Activated CD4-positive, alpha-beta T cell treated with anti-CD3 and anti-CD28 coated beads, Interleukin-2, Interleukin-4, amounts not matched to agents 100 ng/mL and 50 ng/mL, durations not matched to agents 16 hours and 8 hours (primary cell): Measurements from ENCODE around the gene COX6B2.
"Not testable (repeated sequence)": the region's sequence is repeated elsewhere in the genome, so short reads cannot be mapped to it uniquely, and the experiment has no call there.

Source experiments
- DNase-seq: peaks from one replicate; pipeline ENCODE4 v3.0.0-alpha.2; 2020; ENCODE audit warnings: low spot score

The COX6B2 gene, protein sequence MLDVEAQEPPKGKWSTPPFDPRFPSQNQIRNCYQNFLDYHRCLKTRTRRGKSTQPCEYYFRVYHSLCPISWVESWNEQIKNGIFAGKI

DNA sequence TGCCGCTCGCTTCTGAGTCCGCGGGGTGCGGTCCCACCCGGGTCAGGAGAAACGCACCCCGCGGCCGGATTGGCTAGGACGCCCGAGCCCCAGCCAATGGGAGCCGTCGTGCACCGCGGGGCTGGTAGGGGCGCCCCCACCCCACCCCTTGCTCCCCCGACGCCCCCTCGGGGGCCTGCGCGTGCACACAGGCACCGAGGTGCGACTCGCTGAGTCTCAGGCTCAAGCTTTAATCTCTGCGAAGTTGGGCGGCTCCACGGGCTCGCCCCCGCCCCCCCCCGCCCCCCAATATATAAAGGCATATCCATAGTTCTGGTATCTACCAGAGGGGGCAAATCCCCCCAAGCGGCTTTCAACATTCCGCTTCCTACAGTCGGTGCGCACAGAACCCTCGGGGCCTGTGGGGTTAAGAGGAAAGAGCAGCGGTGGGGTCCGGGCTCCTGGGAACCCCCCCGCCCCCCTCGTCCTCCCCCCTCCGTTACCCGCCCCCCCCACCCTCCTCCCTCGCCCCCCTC, at the start of gene COX6B2:
COX6B2 (minus strand) TSS at position 22 of the 515 bp plus-strand sequence. CDS start 198 bp downstream, outside the sequence.
- DNase-seq, result no peak

DNA sequence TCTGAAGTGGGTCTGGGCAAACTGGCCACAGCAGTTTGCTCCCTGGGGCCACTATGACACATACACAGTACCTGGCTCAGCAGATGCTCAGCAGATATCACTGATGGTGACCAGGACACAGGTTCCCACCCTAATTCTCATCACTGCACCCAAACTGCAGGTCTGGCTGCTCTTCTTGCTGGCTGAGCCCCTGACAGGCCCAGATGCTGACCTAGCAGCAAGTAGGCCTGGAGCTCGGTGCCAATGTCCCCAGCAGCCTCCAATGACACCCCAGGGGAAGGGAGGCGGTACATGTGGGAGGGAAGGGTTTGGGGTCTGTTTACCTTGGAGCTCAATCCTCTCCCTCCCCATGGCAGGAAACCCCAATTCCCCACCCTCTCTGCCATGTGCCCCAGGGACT, 48.0 kb upstream of the COX6B2 start:
- no peak for DNase-seq

DNA sequence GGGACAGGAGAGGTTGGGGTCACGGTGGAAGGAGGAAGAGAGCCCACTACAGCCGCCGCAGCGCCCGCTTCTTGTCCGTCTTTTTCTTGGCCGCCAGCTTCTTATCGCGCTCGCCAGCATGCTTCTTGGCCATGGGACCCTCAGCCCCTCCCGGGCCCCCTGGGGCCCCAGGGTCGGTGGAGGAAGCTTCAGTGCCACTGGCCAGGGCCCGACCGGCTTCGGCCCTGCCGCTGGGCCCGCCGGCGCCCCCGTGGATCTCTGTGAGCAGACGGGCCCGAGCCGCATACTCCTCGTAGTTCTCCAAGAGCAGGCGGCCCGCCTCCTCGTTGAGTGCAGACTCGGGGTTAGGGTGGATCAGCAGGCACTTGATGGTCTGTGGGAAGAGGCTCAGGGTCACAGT, 46.9 kb upstream of the COX6B2 start:
- DNase-seq, result not testable (repeated sequence)

DNA sequence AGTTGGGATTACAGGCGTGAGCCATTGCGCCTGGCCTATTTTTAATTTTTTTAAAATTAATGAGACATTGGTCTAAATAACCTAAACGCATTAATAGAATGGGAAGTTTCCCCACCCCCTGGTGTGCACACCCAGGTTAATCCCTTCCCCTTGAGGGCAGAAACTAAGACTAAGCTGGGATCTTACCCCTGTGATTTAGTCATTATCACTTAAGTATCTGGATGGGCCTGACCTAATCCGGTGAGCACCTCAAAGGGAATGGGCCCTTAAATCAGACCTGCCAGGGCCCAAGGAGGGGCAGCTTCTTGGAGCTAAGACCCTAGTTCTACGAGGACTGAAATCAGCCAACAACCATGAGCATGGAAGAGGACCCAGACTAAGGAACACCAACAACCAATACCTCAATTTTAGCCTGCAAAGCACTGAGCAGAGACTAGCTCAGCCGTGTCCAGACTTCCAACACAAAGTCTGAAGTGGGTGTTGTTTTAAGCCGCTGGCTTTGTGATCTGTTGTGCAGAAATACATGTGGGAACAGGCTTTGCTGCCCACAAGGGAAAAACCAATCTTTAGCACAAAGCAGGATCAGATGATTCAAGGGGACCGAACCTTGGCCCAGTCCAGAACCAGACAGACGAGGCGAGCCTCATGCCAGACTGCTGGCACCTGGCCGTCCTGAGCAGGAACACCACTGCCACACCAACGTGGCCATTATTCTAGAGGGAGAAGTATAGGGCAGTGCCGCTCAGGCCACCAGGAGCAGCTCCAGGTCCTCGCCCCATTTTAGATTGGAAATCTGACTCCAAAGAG, 46.0 kb upstream of the COX6B2 start:
- no peak for DNase-seq

DNA sequence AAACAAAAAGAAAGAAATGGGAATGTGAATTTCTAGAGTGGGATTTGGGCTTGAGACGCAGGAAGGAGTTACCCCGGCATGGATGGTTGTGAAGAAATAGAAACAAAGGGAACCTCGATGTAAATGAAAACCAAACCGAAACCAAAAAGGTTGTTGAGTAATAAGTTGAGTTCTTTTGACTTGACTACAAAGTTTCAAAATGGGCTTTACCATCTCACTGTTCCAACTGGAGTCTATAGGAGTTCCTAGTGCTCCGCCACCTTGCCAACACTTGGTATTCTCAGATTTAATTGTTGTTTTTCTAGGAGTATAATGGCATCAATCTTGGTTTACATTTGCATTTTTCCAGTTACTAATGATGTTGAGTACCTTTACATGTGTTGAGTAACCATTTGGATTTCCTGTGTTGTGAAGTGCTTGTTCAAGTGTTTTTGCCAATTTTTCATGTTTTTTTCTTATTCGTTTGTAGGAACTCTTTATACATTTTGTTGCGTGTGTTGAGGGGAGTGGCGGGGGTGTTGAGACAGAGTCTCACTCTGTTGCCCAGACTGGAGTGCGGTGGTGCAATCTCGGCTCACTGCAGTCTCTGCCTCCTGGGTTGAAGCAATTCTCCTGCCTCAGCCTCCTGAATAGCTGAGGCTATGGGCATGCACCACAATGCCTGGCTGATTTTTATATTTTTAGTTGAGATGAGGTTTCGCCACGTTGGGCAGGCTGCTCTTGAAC, 43.8 kb upstream of the COX6B2 start:
- peak; percentile 62 for DNase-seq

DNA sequence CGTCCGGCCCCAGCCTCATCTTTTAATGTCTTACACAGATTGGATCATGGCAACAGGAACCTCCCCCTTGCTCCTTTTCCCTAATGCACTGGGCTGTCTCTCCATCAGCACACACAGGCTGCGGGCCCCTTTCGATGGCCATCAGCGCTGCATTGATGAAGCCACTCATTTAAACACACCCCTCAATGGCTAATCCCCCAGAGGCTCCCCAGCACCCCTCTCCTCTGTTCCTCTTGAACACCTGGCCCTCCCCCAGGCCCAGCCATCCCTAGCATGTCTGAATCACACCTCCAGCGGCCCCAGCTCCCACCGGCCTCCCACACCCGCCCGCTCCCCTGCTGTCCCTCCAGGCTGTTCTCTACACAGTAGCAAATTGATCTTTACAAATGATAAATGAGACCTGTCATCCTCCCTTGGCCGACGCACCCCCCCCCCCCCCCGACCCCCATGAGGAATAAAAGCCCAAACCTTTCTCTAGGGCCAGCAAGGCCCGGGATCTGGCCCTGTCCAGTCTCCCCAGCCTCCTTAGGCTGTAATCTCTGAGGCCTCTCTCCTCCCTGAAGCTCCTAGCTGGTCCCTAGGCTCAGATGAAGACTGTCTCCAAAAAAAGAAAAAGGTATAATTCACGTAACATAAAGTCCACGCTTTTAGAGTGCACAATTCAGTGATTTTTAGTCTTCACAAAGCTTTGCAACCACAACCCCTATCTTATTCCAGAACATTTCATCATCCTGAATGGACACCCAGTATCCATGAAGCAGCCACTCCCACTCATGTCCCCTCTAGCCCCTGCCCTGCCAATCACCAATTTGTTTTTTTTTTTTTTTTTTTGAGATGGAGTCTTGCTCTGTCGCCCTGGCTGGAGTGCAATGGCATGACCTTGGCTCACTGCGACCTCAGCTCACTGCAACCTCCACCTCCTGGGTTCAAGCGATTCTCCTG, 38.6 kb upstream of the COX6B2 start:
- no peak for DNase-seq

DNA sequence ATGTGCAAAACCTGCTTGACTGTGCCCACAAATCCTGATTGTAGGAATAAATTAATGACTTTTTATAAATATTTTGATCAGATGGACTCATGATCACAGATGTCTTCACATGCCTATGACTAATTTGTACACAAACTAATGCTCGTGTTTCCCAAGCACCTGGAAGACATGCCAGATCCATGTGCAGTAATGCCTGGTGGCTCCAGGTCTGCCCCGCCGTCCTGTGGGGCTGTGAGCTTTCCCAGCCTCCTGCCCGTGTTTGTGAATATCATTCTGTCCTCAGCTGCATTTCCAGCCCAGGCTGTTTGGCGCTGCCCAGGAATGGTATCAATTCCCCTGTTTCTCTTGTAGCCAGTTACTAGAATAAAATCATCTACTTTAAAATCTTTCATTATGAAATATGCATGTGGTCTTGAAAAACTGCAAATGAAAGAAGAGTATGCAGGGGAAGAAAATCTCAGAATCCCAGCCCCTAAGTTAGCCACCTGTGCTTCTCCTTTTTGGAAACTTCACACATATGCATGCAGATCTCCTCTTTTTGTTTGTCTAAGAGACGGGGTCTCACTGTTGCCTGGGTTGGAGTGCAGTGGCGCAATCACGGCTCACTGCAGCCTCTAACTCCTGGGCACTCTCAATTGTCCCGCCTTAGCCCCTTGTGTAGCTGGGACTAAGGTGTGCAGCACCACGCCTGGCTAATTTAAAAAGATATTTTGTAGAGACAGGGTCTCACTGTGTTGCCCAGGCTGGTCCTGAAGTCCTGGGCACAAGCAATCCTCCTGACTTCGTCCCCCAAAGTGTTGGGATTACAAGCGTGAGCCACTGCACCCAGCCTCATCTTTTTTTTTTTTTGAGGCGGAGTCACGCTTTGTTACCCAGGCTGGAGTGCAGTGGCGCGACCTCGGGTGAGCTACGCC, 37.4 kb upstream of the COX6B2 start:
- DNase-seq, result no peak

DNA sequence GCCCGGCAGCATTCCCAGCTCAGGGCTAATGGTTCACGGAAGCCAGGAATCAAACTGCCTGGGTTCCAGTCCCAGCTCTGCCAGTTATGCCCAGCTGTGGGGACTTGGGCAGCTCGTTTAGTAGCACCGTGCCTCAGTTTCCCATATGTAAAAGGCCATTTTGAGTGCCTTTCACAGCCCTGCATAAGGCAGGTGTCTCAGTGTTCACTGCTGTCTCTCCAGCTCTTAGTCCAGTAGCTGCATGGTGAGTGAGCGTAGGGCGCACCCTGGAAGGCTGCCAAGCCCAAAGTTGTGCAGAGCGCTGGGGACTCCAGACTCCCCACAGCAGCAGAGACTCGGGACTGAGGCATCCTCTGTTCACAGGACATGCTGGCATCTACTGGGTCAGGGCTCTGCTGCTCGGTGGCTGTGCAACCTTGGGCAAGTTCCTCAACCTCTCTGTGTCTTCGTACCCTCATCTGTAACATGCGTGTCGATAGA, 36.7 kb upstream of the COX6B2 start:
- DNase-seq, result no peak

DNA sequence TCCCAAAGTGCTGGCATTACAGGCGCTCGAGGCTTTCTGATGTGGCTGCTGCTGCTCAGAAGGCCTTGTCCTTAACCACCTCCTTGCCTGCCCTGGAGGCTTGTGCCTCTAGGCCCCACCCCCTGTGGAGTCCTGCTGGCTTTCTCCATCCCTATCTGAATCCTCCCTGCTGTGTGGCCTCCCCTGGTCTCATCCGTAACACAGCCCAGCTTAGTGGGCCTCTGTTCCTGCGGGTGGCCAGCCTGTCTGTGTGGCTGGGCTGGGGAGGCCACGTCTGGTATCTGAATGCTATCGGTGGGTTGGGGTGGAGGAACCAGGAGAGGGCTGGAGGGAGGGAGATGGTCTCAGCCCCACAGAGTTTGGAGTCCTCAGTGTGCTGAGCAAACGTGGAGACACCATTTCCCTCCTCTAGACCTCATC, 36.0 kb upstream of the COX6B2 start:
- DNase-seq, result no peak

DNA sequence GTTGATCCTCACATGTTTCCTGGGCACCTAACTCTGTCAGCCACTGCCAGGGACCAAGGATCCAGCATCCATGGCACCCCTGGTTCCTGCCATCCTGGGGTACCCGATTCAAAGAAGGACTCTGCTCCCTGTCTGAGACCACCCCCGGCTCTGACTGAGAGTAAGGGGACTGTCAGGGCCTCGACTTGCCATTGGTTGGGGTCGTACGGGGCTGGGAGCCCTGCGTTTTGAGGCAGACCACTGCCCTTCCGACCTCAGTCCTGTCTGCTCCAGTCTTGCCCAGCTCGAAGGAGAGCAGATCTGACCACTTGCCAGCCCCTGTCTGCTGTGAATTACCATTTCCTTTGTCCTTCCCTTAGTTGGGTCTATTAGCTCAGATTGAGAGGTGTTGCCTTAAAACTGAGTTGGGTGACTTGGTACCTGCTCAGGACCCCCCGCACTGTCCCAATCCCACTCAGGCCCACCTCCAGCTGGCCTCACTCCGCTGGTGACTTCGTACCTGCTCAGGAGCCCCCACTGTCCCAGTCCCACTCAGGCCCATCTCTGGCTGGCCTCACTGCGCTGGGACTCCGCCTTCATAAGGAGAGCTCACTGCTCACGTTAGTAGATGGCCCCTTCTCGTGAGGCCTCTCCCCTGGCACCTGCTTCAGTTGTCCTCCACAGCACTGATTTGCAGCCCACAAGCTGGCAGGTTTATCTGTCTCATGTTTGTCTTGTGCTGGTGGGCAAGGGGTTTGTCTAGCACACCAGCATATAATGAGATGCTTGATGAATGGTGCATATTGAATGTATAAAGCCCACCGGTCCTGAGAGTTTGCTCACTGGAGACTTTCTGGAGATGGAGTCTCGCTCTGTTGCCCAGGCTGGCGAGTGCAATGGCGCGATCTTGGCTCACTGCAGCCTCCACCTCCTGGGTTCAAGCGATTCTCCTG, 35.1 kb upstream of the COX6B2 start:
- DNase-seq, result no peak

DNA sequence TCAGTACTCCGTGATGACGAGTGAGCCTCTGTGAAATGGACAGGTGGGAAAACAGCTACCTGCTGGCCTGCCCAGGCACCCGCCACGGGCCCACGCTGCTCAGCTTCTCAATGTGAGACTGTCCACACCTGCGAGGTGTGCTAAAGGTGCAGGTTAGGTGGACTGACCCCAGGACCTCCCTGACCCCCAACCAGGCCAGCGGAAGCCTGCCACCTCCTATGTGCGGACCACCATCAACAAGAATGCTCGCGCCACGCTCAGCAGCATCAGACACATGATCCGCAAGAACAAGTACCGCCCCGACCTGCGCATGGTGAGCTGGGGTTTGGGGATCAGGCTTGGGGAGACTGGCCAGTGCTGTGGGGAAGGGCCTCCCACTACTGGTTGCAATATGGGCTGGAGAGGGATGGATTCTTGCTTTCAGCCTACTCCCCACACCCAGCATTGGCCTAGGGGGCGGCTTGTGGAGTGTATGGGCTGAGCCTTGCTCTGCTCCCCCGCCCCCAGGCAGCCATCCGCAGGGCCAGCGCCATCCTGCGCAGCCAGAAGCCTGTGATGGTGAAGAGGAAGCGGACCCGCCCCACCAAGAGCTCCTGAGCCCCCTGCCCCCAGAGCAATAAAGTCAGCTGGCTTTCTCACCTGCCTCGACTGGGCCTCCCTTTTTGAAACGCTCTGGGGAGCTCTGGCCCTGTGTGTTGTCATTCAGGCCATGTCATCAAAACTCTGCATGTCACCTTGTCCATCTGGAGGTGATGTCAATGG, 33.4 kb upstream of the COX6B2 start:
- no peak for DNase-seq

DNA sequence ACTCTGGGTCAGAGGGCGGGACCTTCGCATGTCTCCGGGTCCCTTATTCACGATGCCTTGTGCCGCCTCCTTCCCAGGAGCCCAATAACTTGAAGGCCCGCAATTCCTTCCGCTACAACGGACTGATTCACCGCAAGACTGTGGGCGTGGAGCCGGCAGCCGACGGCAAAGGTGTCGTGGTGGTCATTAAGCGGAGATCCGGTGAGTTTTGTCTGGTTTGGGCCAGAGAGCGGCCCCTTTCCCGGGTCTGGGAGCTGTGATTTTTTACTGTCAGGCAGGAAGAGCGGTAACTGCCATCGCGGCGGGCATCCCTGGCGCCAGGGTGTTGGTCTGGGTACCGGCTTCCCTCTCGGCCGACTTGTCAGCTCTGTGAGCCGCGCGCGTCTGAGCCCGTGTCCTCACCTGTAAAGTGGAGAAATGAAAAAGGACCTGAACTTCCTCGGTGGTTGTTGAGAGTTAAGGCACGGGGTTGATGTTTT, 32.0 kb upstream of the COX6B2 start:
- no peak for DNase-seq

DNA sequence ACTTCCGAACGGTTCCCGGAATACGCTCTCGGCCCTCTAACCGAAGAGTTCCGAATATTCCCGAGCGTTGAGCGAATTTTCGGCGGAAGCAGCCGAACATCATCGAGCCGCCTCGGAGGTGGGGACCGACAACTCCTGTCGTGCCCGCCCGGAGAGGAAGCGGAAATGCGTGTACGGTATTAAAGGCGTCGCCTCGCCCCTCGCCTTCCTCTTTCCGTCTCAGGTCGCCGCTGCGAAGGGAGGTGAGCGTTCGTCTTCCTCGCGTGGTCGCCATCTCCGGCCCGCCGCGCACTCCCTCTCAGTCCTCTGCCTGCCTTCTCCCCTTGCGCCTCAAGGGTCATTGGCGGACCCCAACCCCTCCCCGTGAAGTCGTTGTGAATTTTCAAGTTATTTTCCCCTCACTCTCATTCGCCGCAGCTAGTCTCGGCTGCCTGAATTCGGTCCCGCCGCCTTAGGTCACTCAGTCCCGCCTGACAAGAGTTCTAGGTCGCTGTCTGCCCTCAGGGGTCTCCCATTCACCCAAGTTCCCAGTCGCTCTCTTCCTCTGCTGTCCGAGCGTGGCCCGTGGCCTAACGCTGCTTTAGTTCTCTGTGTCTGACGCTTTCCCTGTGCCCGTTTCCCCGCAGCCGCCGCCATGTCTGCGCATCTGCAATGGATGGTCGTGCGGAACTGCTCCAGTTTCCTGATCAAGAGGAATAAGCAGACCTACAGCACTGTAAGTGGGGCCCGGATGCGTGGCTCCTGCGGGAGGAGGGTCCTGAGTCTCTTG, 31.4 kb upstream of the COX6B2 start, which contains the start of gene RPL28:
RPL28 (plus strand) TSS at position 209 of the 769 bp plus-strand sequence; CDS start at position 635, 426 bp downstream.
- peak; percentile 99 for DNase-seq

DNA sequence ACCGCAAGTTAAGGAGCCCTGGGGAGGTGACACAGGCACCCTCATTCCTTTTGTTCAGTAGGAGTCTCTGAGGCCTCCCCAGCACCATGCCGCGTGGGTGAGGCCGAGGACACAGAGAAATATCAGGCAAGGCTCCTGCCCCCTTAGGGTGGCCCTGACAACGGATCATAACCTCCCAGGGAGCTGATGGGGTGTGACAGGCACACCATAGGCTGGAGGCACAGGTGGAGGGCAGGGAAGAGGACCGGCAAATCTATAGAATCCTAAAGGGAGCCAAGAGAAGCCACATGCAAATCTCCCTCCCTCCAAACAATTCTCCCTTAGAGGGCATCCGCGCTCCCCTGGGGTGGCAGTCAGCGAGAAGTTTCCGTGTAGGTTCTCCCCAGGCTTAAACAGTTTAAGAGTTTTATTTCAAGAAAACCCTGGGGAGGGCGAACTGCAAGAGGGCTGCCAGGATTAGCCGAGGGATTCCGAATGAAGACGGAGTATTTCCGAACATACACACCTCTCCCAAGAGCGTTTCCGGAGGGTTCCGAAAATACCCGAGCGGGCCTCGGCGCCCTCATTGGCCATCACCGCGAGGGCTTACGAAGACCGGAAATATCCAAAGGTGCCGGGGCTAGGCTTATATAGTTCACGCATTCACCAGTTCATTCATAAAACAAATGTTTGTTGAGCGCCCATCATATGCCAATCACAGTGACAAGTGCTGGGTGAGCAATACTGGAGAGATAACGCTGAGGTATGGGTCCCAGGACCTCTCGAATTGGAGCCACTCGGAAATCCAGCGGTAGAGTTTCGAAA, 30.6 kb upstream of the COX6B2 start:
- peak; percentile 98 for DNase-seq

DNA sequence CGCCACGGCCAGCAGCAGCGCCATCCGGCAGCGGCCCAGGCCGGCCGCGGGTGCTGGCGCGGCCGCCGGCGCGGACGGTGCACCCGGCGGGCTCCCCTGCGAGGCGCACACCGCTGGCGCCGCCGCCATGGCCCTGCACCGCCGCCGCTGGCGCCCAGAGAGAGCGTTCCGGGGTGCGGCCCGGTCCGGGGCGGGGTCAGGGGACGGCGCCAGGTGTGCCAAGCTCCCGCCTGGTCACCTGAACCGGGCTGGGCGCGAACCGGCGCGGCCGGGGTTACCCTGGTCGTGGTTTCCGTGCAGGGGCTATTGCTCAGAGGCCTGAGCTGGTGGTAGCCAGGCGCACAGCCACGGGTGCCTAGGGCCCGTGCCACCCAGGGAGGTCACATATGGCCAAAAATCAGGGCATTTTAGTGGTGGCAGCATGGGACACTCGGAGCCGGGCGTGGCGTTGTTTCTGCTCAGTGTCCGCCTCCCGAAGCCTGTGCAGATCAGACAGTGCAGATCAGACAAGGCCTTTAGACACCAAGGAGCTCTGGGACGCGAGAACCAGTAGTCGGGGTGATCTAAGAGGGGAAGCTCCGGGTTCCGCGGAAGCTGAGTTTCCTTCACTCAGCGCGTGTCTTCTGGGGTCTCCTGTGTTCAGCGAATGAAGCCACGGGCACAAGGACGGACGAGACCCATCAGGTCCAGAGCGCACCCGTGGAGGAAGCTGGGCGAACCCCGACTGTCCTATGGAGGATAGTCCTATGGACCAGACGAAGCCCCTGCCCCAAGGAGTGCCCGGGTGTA, 29.8 kb upstream of the COX6B2 start, which contains the start of gene TMEM238:
TMEM238 (minus strand) TSS at position 162 of the 789 bp plus-strand sequence; CDS start at position 129, 33 bp downstream.
- peak; percentile 43 for DNase-seq
